Panc1 (cell line): ENCODE results near the gene MFSD6L. TPM values are rescaled to one million over a fixed set of nuclear protein-coding genes. Genes with fewer than 3 reads are reported as not detected.

Experiments used
- ATAC-seq: fragments of 200-7000 bp; cut with Tn5 transposase; 2 replicates; pipeline ENCODE4 v1.9.1; 2020; ENCODE audit warnings: mild to moderate bottlenecking, moderate library complexity
- BruUV-seq: library from RNA; stranded (reverse); fragments of 400-500 nt; replicated peaks from 2 replicates; lab custom pipeline; 2021; lab: Mats Ljungman, UMichigan
- CTCF ChIA-PET: fragments of 300-600 bp; sonication (Branson Sonifier 250); formaldehyde crosslinking; loops from one replicate; lab custom pipeline; 2022; ENCODE audit warnings: antibody characterized with exemption; lab: Charles Lee
- POLR2A ChIA-PET: fragments of 300-600 bp; sonication (Branson Sonifier 250); formaldehyde crosslinking; loops from one replicate; lab custom pipeline; 2022; ENCODE audit warnings: antibody characterized with exemption; lab: Charles Lee
- DNase-seq: peaks from one replicate; pipeline ENCODE4 v3.0.0-alpha.2; 2010; ENCODE audit warnings: low read depth, low spot score
- H3K27ac ChIP-seq: 2 replicates; pipeline ENCODE4 v1.5.1; 2011; ENCODE audit warnings: mild to moderate bottlenecking, low read length, inconsistent platforms
- H3K27me3 ChIP-seq: fragments of 200-500 bp; sonication (Bioruptor generic); 2 replicates; pipeline ENCODE4 v1.6.0; 2014; ENCODE audit warnings: low read length, inconsistent platforms; ENCODE audit not compliant: control insufficient read depth, insufficient read depth
- H3K36me3 ChIP-seq: fragments of 200-500 bp; sonication (Bioruptor generic); 2 replicates; pipeline ENCODE4 v1.5.1; 2014; ENCODE audit warnings: inconsistent platforms, mild to moderate bottlenecking, low read length, moderate library complexity; ENCODE audit not compliant: control insufficient read depth, insufficient read depth
- H3K4me1 ChIP-seq: 2 replicates; pipeline ENCODE4 v1.5.1; 2011; ENCODE audit warnings: inconsistent platforms, mild to moderate bottlenecking, low read length, moderate library complexity; ENCODE audit not compliant: control insufficient read depth, insufficient read depth
- H3K4me3 ChIP-seq, 2 experiments: 2 replicates each; pipeline ENCODE4 v1.5.1; 2011 to 2012; ENCODE audit warnings: low read depth in 2 of 2, low read length in 2 of 2, mild to moderate bottlenecking in 2 of 2, inconsistent platforms in 1 of 2, moderate library complexity in 1 of 2
- H3K9me3 ChIP-seq: fragments of 200-500 bp; sonication (Bioruptor generic); 2 replicates; pipeline ENCODE4 v1.5.1; 2014; ENCODE audit warnings: low read depth, mild to moderate bottlenecking, inconsistent platforms, low read length, moderate library complexity; ENCODE audit not compliant: control insufficient read depth, insufficient read depth
- POLR2AphosphoS5 ChIP-seq: IDR thresholded peaks from 2 replicates; pipeline ENCODE4 v1.6.1; 2012; ENCODE audit warnings: mild to moderate bottlenecking, low read depth, low read length, moderate library complexity
- SIN3A ChIP-seq: IDR thresholded peaks from 2 replicates; pipeline ENCODE4 v1.6.1; 2012; ENCODE audit warnings: low read depth, mild to moderate bottlenecking, low read length, moderate library complexity, borderline replicate concordance; ENCODE audit not compliant: insufficient read depth
- TCF7L2 ChIP-seq: IDR thresholded peaks from 2 replicates; pipeline ENCODE4 v1.6.1; 2011; ENCODE audit warnings: mild to moderate bottlenecking, low read depth, low read length, inconsistent platforms
- in situ Hi-C: cut with HindIII; loops from 2 replicates; pipeline ENCODE4 v1.10.0; 2016; ENCODE audit warnings: low sequenced_read_pairs, low pct_unique_long_range_greater_than_20kb
- intact Hi-C: fragments of 100-400 bp; cut with micrococcal nuclease; formaldehyde crosslinking; loops from one replicate; pipeline ENCODE4 v1.10.0; 2022; ENCODE audit not compliant: unreplicated experiment
- total RNA-seq: library from RNA; stranded (reverse); gene quantifications from one replicate; pipeline ENCODE4 v1.2.1, GENCODE V29; 2021; ENCODE audit not compliant: unreplicated experiment
- TF ChIP-seq, protein P1 (sequence below): fragments of 450-650 bp; IDR thresholded peaks from 2 replicates; pipeline ENCODE4 v1.5.1; 2017; ENCODE audit warnings: mild to moderate bottlenecking
- TF ChIP-seq, protein P2 (sequence below), 2 experiments: IDR thresholded peaks; 2 replicates each; pipeline ENCODE4 v1.6.1; 2011 to 2012; ENCODE audit warnings: low read depth in 2 of 2, control low read depth in 1 of 2, low read length in 1 of 2, mild to moderate bottlenecking in 1 of 2, moderate library complexity in 1 of 2; ENCODE audit not compliant: insufficient read depth in 1 of 2

The MFSD6L gene
- total RNA-seq, 1 experiment from 2014 or later: not detected

DNA sequence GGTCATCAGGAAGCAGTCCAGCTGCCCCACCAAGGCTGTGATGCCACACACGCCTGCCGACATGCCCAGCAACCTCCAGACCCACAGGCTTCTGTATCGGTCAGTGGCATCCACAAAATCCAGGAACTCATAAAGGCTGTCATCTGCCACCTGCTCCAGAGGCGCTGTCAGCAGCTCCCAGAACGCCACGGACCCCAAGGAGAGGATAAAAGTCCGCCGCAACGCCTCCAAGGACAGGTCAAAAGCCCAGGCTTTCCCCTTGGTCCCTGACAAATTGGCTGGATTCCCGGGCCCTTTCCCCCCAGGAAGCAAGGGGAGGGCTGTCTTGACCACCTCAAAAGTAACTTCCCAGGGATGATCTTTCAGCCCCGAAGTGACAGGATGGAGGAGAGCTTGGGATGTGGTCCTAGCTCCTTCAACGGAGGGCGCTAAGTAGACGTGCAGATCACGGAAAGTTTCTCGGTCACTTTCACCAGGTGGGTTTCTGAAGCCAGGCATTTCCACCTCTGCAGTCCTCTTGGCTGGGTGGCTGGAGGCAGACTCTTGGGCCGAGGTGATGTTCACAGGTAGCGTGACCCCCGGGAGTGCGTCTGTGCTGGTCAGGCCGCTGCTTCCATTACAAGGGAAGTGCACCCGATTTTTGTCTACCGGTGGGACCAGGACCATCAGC lies 854 bp downstream of the MFSD6L start:
- H3K27me3 ChIP-seq: no peaks in the 10 kb centered on the region
- ATAC-seq (no peak), DNase-seq (no peak)
- TF ChIP-seq POLR2AphosphoS5 (no peak), TCF7L2 (no peak), SIN3A (no peak)
- TF ChIP-seq, protein P1, sequence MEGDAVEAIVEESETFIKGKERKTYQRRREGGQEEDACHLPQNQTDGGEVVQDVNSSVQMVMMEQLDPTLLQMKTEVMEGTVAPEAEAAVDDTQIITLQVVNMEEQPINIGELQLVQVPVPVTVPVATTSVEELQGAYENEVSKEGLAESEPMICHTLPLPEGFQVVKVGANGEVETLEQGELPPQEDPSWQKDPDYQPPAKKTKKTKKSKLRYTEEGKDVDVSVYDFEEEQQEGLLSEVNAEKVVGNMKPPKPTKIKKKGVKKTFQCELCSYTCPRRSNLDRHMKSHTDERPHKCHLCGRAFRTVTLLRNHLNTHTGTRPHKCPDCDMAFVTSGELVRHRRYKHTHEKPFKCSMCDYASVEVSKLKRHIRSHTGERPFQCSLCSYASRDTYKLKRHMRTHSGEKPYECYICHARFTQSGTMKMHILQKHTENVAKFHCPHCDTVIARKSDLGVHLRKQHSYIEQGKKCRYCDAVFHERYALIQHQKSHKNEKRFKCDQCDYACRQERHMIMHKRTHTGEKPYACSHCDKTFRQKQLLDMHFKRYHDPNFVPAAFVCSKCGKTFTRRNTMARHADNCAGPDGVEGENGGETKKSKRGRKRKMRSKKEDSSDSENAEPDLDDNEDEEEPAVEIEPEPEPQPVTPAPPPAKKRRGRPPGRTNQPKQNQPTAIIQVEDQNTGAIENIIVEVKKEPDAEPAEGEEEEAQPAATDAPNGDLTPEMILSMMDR: no peak
- TF ChIP-seq, protein P2, sequence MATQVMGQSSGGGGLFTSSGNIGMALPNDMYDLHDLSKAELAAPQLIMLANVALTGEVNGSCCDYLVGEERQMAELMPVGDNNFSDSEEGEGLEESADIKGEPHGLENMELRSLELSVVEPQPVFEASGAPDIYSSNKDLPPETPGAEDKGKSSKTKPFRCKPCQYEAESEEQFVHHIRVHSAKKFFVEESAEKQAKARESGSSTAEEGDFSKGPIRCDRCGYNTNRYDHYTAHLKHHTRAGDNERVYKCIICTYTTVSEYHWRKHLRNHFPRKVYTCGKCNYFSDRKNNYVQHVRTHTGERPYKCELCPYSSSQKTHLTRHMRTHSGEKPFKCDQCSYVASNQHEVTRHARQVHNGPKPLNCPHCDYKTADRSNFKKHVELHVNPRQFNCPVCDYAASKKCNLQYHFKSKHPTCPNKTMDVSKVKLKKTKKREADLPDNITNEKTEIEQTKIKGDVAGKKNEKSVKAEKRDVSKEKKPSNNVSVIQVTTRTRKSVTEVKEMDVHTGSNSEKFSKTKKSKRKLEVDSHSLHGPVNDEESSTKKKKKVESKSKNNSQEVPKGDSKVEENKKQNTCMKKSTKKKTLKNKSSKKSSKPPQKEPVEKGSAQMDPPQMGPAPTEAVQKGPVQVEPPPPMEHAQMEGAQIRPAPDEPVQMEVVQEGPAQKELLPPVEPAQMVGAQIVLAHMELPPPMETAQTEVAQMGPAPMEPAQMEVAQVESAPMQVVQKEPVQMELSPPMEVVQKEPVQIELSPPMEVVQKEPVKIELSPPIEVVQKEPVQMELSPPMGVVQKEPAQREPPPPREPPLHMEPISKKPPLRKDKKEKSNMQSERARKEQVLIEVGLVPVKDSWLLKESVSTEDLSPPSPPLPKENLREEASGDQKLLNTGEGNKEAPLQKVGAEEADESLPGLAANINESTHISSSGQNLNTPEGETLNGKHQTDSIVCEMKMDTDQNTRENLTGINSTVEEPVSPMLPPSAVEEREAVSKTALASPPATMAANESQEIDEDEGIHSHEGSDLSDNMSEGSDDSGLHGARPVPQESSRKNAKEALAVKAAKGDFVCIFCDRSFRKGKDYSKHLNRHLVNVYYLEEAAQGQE (IDR thresholded peaks at IDR 0.05; ENCODE audit: insufficient read depth in 1 of 2, low read depth in 2 of 2, low read length in 1 of 2): no peak
- H3K4me1 ChIP-seq: no peaks in the 10 kb centered on the region
- in situ Hi-C loops (no loop called here), intact Hi-C loops (no loop called here)
- H3K36me3 ChIP-seq: no peaks in the 10 kb centered on the region
- no peak overlapping the region for H3K27ac ChIP-seq
- no peak overlapping the region for H3K4me3 ChIP-seq
- ChIA-PET CTCF (no interaction called here), POLR2A (no interaction called here)
- no TSS peak for BruUV-seq
- no peaks in the 10 kb centered on the region for H3K9me3 ChIP-seq

DNA sequence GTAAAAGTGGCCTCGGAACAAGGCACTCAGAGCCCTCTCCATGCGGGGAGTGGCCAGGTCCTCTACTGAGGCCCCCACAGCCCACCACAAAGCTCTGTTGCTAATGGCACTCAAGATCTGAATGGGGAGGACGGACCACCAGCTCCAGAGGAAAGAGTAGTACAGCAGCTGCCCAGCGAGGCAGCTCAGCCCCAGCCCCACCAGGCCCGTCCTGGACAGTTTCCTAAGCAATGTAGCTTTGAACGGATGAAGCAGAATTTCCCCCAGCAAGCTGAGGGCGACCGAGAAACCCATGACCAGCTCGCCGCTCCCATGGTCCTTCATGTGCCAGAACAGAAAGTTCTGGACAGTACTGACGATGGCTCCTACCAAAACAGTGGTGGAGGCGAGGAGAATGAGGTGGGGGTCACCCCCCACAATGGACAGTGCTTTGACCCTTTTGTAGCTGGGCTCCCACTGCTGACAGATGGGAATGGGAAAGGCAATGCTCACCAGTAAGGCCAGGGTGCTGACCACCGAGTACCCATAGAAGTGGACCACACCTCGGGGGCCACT lies 1.5 kb downstream of the MFSD6L start:
- DNase-seq (no peak), ATAC-seq (no peak)
- Histone ChIP-seq H3K4me1 (no peaks in the 10 kb centered on the region), H3K27me3 (no peaks in the 10 kb centered on the region), H3K27ac (no peak overlapping the region), H3K36me3 (no peaks in the 10 kb centered on the region), H3K4me3 (no peak overlapping the region), H3K9me3 (no peaks in the 10 kb centered on the region)
- ChIA-PET CTCF (no interaction called here), POLR2A (no interaction called here)
- intact Hi-C loops (no loop called here), in situ Hi-C loops (no loop called here)
- TF ChIP-seq POLR2AphosphoS5 (no peak), SIN3A (no peak), TCF7L2 (no peak)
- TF ChIP-seq, protein P1: no peak
- TF ChIP-seq, protein P2 (IDR thresholded peaks at IDR 0.05; ENCODE audit: insufficient read depth in 1 of 2, low read depth in 2 of 2, low read length in 1 of 2): no peak
- no TSS peak for BruUV-seq
